Measurements from ENCODE around the gene GRIP1.

DNA sequence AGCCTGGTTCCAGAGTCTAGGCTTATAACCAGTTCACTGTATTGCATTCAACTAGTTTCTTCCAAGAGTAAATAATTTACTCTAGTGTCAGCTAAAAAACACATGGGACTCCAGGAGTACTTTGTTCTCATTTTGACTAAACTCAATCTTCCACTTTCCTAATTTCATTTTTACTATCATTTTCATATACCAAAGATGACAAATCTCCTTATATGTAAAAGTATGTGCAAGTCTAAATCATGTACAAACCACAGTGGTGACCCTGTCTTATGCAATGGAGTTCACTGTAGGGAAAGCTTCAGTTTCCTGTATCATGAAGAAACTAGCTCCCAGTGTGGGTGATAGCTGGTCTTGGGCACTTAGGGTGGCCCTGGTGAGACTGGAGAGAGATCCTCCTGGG lies 225.0 kb downstream of the GRIP1 start:
- TF ChIP-seq SP1 (CRISPR knock-in tag; conservative IDR thresholded peaks at IDR 0.05) (no peak), FOXP1 (CRISPR knock-in tag; IDR thresholded peaks at IDR 0.05; ENCODE audit: borderline replicate concordance) (no peak), NFE2L1 (CRISPR knock-in tag; IDR thresholded peaks at IDR 0.05) (no peak), TEAD4 (CRISPR knock-in tag; IDR thresholded peaks at IDR 0.05) (no peak), JUN (CRISPR knock-in tag; IDR thresholded peaks at IDR 0.05) (no peak)
- TF ChIP-seq, protein P1, sequence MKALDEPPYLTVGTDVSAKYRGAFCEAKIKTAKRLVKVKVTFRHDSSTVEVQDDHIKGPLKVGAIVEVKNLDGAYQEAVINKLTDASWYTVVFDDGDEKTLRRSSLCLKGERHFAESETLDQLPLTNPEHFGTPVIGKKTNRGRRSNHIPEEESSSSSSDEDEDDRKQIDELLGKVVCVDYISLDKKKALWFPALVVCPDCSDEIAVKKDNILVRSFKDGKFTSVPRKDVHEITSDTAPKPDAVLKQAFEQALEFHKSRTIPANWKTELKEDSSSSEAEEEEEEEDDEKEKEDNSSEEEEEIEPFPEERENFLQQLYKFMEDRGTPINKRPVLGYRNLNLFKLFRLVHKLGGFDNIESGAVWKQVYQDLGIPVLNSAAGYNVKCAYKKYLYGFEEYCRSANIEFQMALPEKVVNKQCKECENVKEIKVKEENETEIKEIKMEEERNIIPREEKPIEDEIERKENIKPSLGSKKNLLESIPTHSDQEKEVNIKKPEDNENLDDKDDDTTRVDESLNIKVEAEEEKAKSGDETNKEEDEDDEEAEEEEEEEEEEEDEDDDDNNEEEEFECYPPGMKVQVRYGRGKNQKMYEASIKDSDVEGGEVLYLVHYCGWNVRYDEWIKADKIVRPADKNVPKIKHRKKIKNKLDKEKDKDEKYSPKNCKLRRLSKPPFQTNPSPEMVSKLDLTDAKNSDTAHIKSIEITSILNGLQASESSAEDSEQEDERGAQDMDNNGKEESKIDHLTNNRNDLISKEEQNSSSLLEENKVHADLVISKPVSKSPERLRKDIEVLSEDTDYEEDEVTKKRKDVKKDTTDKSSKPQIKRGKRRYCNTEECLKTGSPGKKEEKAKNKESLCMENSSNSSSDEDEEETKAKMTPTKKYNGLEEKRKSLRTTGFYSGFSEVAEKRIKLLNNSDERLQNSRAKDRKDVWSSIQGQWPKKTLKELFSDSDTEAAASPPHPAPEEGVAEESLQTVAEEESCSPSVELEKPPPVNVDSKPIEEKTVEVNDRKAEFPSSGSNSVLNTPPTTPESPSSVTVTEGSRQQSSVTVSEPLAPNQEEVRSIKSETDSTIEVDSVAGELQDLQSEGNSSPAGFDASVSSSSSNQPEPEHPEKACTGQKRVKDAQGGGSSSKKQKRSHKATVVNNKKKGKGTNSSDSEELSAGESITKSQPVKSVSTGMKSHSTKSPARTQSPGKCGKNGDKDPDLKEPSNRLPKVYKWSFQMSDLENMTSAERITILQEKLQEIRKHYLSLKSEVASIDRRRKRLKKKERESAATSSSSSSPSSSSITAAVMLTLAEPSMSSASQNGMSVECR (CRISPR knock-in tag; IDR thresholded peaks at IDR 0.05; ENCODE audit: borderline replicate concordance) = no peak

Data from WTC11 (cell line).